Lower leg skin (tissue), 3 donors: ENCODE data around the gene TP53BP2.

Experiments
- CTCF ChIP-seq, 3 donors: fragments of 450-650 bp; IDR thresholded peaks; one replicate each; pipeline ENCODE4 v1.5.1; 2016; ENCODE audit warnings: antibody characterized with exemption in 3 of 3, mild to moderate bottlenecking in 3 of 3, moderate library complexity in 2 of 3
- POLR2A ChIP-seq, 2 donors: fragments of 450-650 bp; IDR thresholded peaks; one replicate each; pipeline ENCODE4 v1.6.1; 2016 to 2017; ENCODE audit warnings: antibody characterized with exemption in 2 of 2, mild to moderate bottlenecking in 1 of 2, moderate library complexity in 1 of 2

GRCh38 chr1:223859058-223859457, 13.3 kb upstream of the TP53BP2 start:
- TF ChIP-seq CTCF (IDR thresholded peaks at IDR 0.05) (no peak), POLR2A (IDR thresholded peaks at IDR 0.05) (no peak)
